GM12875 (cell line): ENCODE data around the gene LRBA.

ENCODE experiments used
- H3K4me3 ChIP-seq: one replicate; pipeline ENCODE4 v1.5.1; 2011; ENCODE audit warnings: low read depth, low read length, control low read depth
- CTCF ChIP-seq: IDR thresholded peaks from 2 replicates; pipeline ENCODE4 v1.5.1; 2011; ENCODE audit warnings: low read depth, mild to moderate bottlenecking, control low read depth, inconsistent platforms, low read length, moderate library complexity, borderline replicate concordance; ENCODE audit not compliant: insufficient read depth

LRBA gene

GRCh38 chr4:150355418-150355817 is 659.7 kb downstream of the LRBA start:
- TF ChIP-seq CTCF, result no peak
- H3K4me3 ChIP-seq, result no peak overlapping the region

- no peak for TF ChIP-seq CTCF
These were observed 660.8 kb downstream of the LRBA start for GRCh38 chr4:150354214-150354796.

GRCh38 chr4:150348079-150348478 is 667.0 kb downstream of the LRBA start:
- H3K4me3 ChIP-seq, result no peak overlapping the region
- TF ChIP-seq CTCF, result no peak

More at GRCh38 chr4:150354214-150354796, 660.8 kb downstream of the LRBA start:
- H3K4me3 ChIP-seq, result no peak overlapping the region

GRCh38 chr4:150345207-150345744 is 669.8 kb downstream of the LRBA start:
- TF ChIP-seq CTCF, result no peak
- H3K4me3 ChIP-seq, result no peak overlapping the region

- no peak overlapping the region for H3K4me3 ChIP-seq
- TF ChIP-seq CTCF, result no peak
These were observed 671.3 kb downstream of the LRBA start for GRCh38 chr4:150343796-150344195.

GRCh38 chr4:150342945-150343344 is 672.1 kb downstream of the LRBA start:
- no peak overlapping the region for H3K4me3 ChIP-seq
- no peak for TF ChIP-seq CTCF

GRCh38 chr4:150337734-150338133 is 677.4 kb downstream of the LRBA start:
- TF ChIP-seq CTCF, result no peak
- no peak overlapping the region for H3K4me3 ChIP-seq
